B cell (primary cell): ENCODE results near the gene TWIST2. TPM values are rescaled to one million over a fixed set of nuclear protein-coding genes. Genes with fewer than 3 reads are reported as not detected.

ENCODE experiments used
- ATAC-seq: fragments of 200-7000 bp; cut with Tn5 transposase; one replicate; pipeline ENCODE4 v1.10.0; 2021; ENCODE audit warnings: low read depth, mild to moderate bottlenecking, moderate number of reproducible peaks, moderate library complexity
- CTCF ChIA-PET: fragments of 350-600 bp; sonication (Branson Sonifier 250); formaldehyde crosslinking; loops from one replicate; lab custom pipeline; 2021; ENCODE audit warnings: antibody characterized with exemption, inconsistent platforms; lab: Charles Lee
- POLR2A ChIA-PET: fragments of 350-600 bp; sonication (Branson Sonifier 250); formaldehyde crosslinking; loops from one replicate; lab custom pipeline; 2021; ENCODE audit warnings: antibody characterized with exemption; lab: Charles Lee
- DNase-seq: peaks from one replicate; pipeline ENCODE4 v3.0.0; 2013
- H2AFZ ChIP-seq: 2 replicates; pipeline ENCODE4 v1.6.1; 2012; ENCODE audit warnings: mild to moderate bottlenecking, low read depth, low read length; ENCODE audit not compliant: insufficient read depth, poor library complexity, severe bottlenecking
- H3K27ac ChIP-seq, 2 donors: 1 replicate in 1 of 2; 2 replicates in 1 of 2; pipeline ENCODE4 v1.5.1; 2012 to 2013; ENCODE audit warnings: low read length in 2 of 2, mild to moderate bottlenecking in 2 of 2, moderate library complexity in 1 of 2
- H3K27me3 ChIP-seq, 4 experiments: fragments of 200-600 bp in 1 of 4; sonication (generic) in 1 of 4; replicated peaks in 1 of 4; 1 replicate in 2 of 4; 2 replicates in 2 of 4; pipeline versions ENCODE4 v1.6.1 to v1.7.0; 2013 to 2016; ENCODE audit warnings: low read length in 3 of 4, mild to moderate bottlenecking in 2 of 4, mixed read lengths in 1 of 4, moderate library complexity in 1 of 4; ENCODE audit not compliant: insufficient read depth in 4 of 4, control insufficient read depth in 3 of 4; ENCODE audit errors: control extremely low read depth in 1 of 4
- H3K36me3 ChIP-seq, 2 experiments: replicated peaks in 1 of 2; 1 replicate in 1 of 2; 2 replicates in 1 of 2; pipeline versions ENCODE4 v1.6.1 to v1.7.1; 2013; ENCODE audit warnings: low read length in 1 of 2; ENCODE audit not compliant: insufficient read depth in 2 of 2, control insufficient read depth in 1 of 2; ENCODE audit errors: control extremely low read depth in 1 of 2, extremely low read depth in 1 of 2
- H3K4me1 ChIP-seq, 2 donors: fragments of 200-600 bp in 1 of 2; sonication (generic) in 1 of 2; 1 replicate in 1 of 2; 2 replicates in 1 of 2; pipeline versions ENCODE4 v1.5.1 to v1.6.1; 2013 to 2017; ENCODE audit warnings: low read length in 2 of 2; ENCODE audit not compliant: control insufficient read depth in 2 of 2, insufficient read depth in 2 of 2
- H3K4me2 ChIP-seq: replicated peaks from 2 replicates; pipeline ENCODE3; 2012; ENCODE audit warnings: mild to moderate bottlenecking, low read depth, low read length; ENCODE audit not compliant: poor library complexity, severe bottlenecking
- H3K4me3 ChIP-seq, 5 experiments: fragments of 200-600 bp in 1 of 5; sonication (generic) in 1 of 5; 1 replicate in 3 of 5; 2 replicates in 2 of 5; pipeline versions ENCODE4 v1.5.1 to v1.7.0; 2011 to 2016; ENCODE audit warnings: low read length in 4 of 5, mild to moderate bottlenecking in 4 of 5, low read depth in 2 of 5, control low read depth in 1 of 5, moderate library complexity in 1 of 5; ENCODE audit not compliant: insufficient read depth in 1 of 5; ENCODE audit errors: control extremely low read depth in 1 of 5, extremely low read depth in 1 of 5
- H3K79me2 ChIP-seq: fragments of 200-600 bp; sonication (generic); one replicate; pipeline ENCODE4 v1.6.0; 2016; ENCODE audit warnings: low read length; ENCODE audit not compliant: control insufficient read depth, insufficient read depth
- H3K9ac ChIP-seq: fragments of 200-600 bp; sonication (generic); 2 replicates; pipeline ENCODE4 v1.6.1; 2017; ENCODE audit warnings: mild to moderate bottlenecking, low read length, moderate library complexity
- H3K9me3 ChIP-seq, 3 donors: one replicate each; pipeline versions ENCODE4 v1.6.1 to v1.7.1; 2013; ENCODE audit warnings: low read length in 2 of 3; ENCODE audit not compliant: control insufficient read depth in 2 of 3, insufficient read depth in 1 of 3; ENCODE audit errors: control extremely low read depth in 1 of 3
- H4K20me1 ChIP-seq: 2 replicates; pipeline ENCODE4 v1.6.0; 2012; ENCODE audit warnings: mild to moderate bottlenecking, low read length; ENCODE audit not compliant: insufficient read depth, control insufficient read depth, poor library complexity, severe bottlenecking
- H3K27ac Mint-ChIP-seq: one replicate; pipeline ENCODE4 v1.8.0; 2021; ENCODE audit warnings: mixed read lengths
- H3K27me3 Mint-ChIP-seq: one replicate; pipeline ENCODE4 v1.8.0; 2021; ENCODE audit warnings: mixed read lengths
- H3K4me1 Mint-ChIP-seq: one replicate; pipeline ENCODE4 v1.8.0; 2021; ENCODE audit warnings: mixed read lengths
- H3K4me3 Mint-ChIP-seq: one replicate; pipeline ENCODE4 v1.8.0; 2021; ENCODE audit warnings: mixed read lengths
- H3K9me3 Mint-ChIP-seq: one replicate; pipeline ENCODE4 v1.8.0; 2022; ENCODE audit warnings: mixed read lengths; ENCODE audit not compliant: insufficient read depth
- CTCF ChIP-seq: fragments of 200-600 bp; IDR thresholded peaks from one replicate; pipeline ENCODE4 v1.8.0; 2022; ENCODE audit warnings: antibody characterized with exemption, mild to moderate bottlenecking
- EZH2 ChIP-seq: IDR thresholded peaks from 2 replicates; pipeline ENCODE4 v1.6.1; 2012; ENCODE audit warnings: borderline replicate concordance, low read depth, mild to moderate bottlenecking, moderate library complexity, low read length; ENCODE audit not compliant: insufficient read depth, poor library complexity, severe bottlenecking
- WGBS: methylation state at CpG from one replicate; pipeline ENCODE4 v1.1.5; 2013; ENCODE audit warnings: missing lambda C conversion rate; ENCODE audit not compliant: insufficient coverage; 5-methylcytosine and 5-hydroxymethylcytosine counted together
- intact Hi-C: fragments of 100-400 bp; cut with micrococcal nuclease; formaldehyde crosslinking; loops from one replicate; pipeline ENCODE4 v1.10.0; 2022
- polyA plus RNA-seq: library from polyadenylated mRNA; depleted of rRNA; stranded (reverse); fragments of >200 nt; gene quantifications from 2 replicates; pipeline ENCODE4 v1.2.3, GENCODE V29; 2012
- total RNA-seq, 2 donors: library from RNA; stranded (reverse); fragments of 120-200 nt in 1 of 2; gene quantifications; 1 replicate in 1 of 2; 2 replicates in 1 of 2; pipeline versions ENCODE4 v1.2.3 to v1.2.4, GENCODE V29; 2013 to 2022

Gene TWIST2
- total and polyA plus RNA-seq, 2 donors (not counting 1 experiment from before 2014, with no cell fraction given): 0.07 TPM; not detected in 1

GRCh38 chr2:238941262-238941792 is 93.4 kb downstream of the TWIST2 start:
- H4K20me1 ChIP-seq: no peaks in the 10 kb centered on the region
- intact Hi-C loops: no loop called here
- ChIA-PET CTCF (no interaction called here), POLR2A (no interaction called here)
- H3K36me3 ChIP-seq: no peaks in the 10 kb centered on the region
- H3K4me1 Mint-ChIP-seq: no peaks in the 10 kb centered on the region
- no peaks in the 10 kb centered on the region for H3K27me3 ChIP-seq
- H3K4me3 Mint-ChIP-seq: no peak overlapping the region
- no peak overlapping the region for H3K27ac ChIP-seq
- H3K79me2 ChIP-seq: no peaks in the 10 kb centered on the region
- no peak overlapping the region for H2AFZ ChIP-seq
- no peaks in the 10 kb centered on the region for H3K4me1 ChIP-seq
- H3K4me3 ChIP-seq: no peak overlapping the region
- H3K9me3 ChIP-seq: peaks cover 0 to 15% (median 0%) of the 10 kb centered on the region in 3 donors
- no peaks in the 10 kb centered on the region for H3K9me3 Mint-ChIP-seq
- no peak for DNase-seq
- H3K27me3 Mint-ChIP-seq: peaks cover 12% of the 10 kb centered on the region
- ATAC-seq: no peak
- H3K27ac Mint-ChIP-seq: no peak overlapping the region
- WGBS: 50% methylated on average over 6 of the region's 7 CpGs
- TF ChIP-seq EZH2 (no peak), CTCF (no peak)
- H3K4me2 ChIP-seq: no peak overlapping the region
- H3K9ac ChIP-seq: no peak overlapping the region

- no peaks in the 10 kb centered on the region for H3K4me1 Mint-ChIP-seq
- Histone ChIP-seq H3K9me3 (peaks cover 0 to 22% (median 0%) of the 10 kb centered on the region in 3 donors), H3K9ac (no peak overlapping the region), H3K79me2 (no peaks in the 10 kb centered on the region), H3K4me3 (no peak overlapping the region), H3K27ac (no peak overlapping the region), H2AFZ (no peak overlapping the region), H3K4me1 (no peaks in the 10 kb centered on the region), H3K27me3 (no peaks in the 10 kb centered on the region), H3K4me2 (no peak overlapping the region), H3K36me3 (no peaks in the 10 kb centered on the region), H4K20me1 (no peaks in the 10 kb centered on the region)
- TF ChIP-seq EZH2 (no peak), CTCF (no peak)
- POLR2A ChIA-PET: no interaction called here
- ATAC-seq (no peak), DNase-seq (no peak)
- no peak overlapping the region for H3K4me3 Mint-ChIP-seq
- CTCF ChIA-PET: no interaction called here
- H3K27me3 Mint-ChIP-seq: peaks cover 12% of the 10 kb centered on the region
- WGBS: 93% methylated on average over 13 of the region's 19 CpGs
- no peaks in the 10 kb centered on the region for H3K9me3 Mint-ChIP-seq
- H3K27ac Mint-ChIP-seq: no peak overlapping the region
- intact Hi-C loops: no loop called here
These were observed 94.3 kb downstream of the TWIST2 start for GRCh38 chr2:238942080-238942725.
